GM23248 (cell line): ENCODE measurements around the gene SLC25A11.

Experiments
- EZH2 ChIP-seq: fragments of 200-600 bp; sonication (generic); IDR thresholded peaks from 2 replicates; pipeline ENCODE4 v1.6.1; 2018; ENCODE audit warnings: antibody characterized with exemption, mild to moderate bottlenecking; ENCODE audit not compliant: insufficient read depth, poor library complexity, severe bottlenecking
- EZH2phosphoT487 ChIP-seq: fragments of 200-600 bp; sonication (generic); IDR thresholded peaks from 2 replicates; pipeline ENCODE4 v1.6.1; 2018; ENCODE audit warnings: antibody characterized with exemption, moderate library complexity, mild to moderate bottlenecking, low read depth; ENCODE audit not compliant: insufficient read depth

- TF ChIP-seq EZH2 (no peak), EZH2phosphoT487 (no peak)
Observed at GRCh38 chr17:4953451-4953961, 13.7 kb upstream of the SLC25A11 start.
